Calu3 (cell line): Measurements from ENCODE around the gene EBF4. TPM values are rescaled to one million over a fixed set of nuclear protein-coding genes. Genes with fewer than 3 reads are reported as not detected.

ENCODE experiments used
- BruUV-seq: library from RNA; stranded (reverse); fragments of 400-500 nt; replicated peaks from 2 replicates; lab custom pipeline; 2021; lab: Mats Ljungman, UMichigan
- CTCF ChIA-PET: fragments of 300-600 bp; sonication (Branson Sonifier 250); formaldehyde crosslinking; loops from one replicate; lab custom pipeline; 2022; ENCODE audit warnings: antibody characterized with exemption; lab: Charles Lee
- DNase-seq: peaks from one replicate; pipeline ENCODE4 v3.0.0; 2022
- H3K27ac Mint-ChIP-seq: one replicate; pipeline ENCODE4 v1.8.0; 2022; ENCODE audit warnings: mixed read lengths; ENCODE audit not compliant: unreplicated experiment
- H3K27me3 Mint-ChIP-seq: one replicate; pipeline ENCODE4 v1.8.0; 2022; ENCODE audit warnings: mixed read lengths; ENCODE audit not compliant: unreplicated experiment
- H3K36me3 Mint-ChIP-seq: one replicate; pipeline ENCODE4 v1.8.0; 2022; ENCODE audit warnings: mild to moderate bottlenecking, moderate library complexity, mixed read lengths; ENCODE audit not compliant: insufficient read depth, unreplicated experiment
- H3K4me1 Mint-ChIP-seq: one replicate; pipeline ENCODE4 v1.8.0; 2022; ENCODE audit warnings: mild to moderate bottlenecking, low read depth, mixed read lengths; ENCODE audit not compliant: unreplicated experiment
- H3K4me3 Mint-ChIP-seq: one replicate; pipeline ENCODE4 v1.8.0; 2022; ENCODE audit warnings: mild to moderate bottlenecking, low read depth, moderate library complexity, mixed read lengths; ENCODE audit not compliant: unreplicated experiment
- H3K9me3 Mint-ChIP-seq: one replicate; pipeline ENCODE4 v1.8.0; 2022; ENCODE audit warnings: low read depth, mixed read lengths; ENCODE audit not compliant: unreplicated experiment
- CTCF ChIP-seq: fragments of 200-600 bp; IDR thresholded peaks from one replicate; pipeline ENCODE4 v1.8.0; 2022; ENCODE audit warnings: antibody characterized with exemption; ENCODE audit not compliant: unreplicated experiment
- intact Hi-C: fragments of 100-400 bp; cut with micrococcal nuclease; formaldehyde crosslinking; loops from one replicate; pipeline ENCODE4 v1.10.0; 2022; ENCODE audit not compliant: unreplicated experiment
- total RNA-seq: library from RNA; stranded (reverse); gene quantifications from 2 replicates; pipeline ENCODE4 v1.2.3, GENCODE V29; 2022

Gene EBF4
- total RNA-seq, 1 experiment from 2014 or later = 4.3 TPM

GRCh38 chr20:2799271-2799670 lies 106.7 kb downstream of the EBF4 start:
- CTCF ChIA-PET = no interaction called here
- peaks cover 99% of the 10 kb centered on the region for H3K27me3 Mint-ChIP-seq
- H3K27ac Mint-ChIP-seq = no peak overlapping the region
- BruUV-seq = no TSS peak
- H3K36me3 Mint-ChIP-seq = peaks cover 10% of the 10 kb centered on the region
- no peaks in the 10 kb centered on the region for H3K9me3 Mint-ChIP-seq
- no peak overlapping the region for H3K4me3 Mint-ChIP-seq
- no peak for DNase-seq
- peaks cover 20% of the 10 kb centered on the region for H3K4me1 Mint-ChIP-seq
- intact Hi-C loops = no loop called here
- no peak for TF ChIP-seq CTCF

- no peak for DNase-seq
- BruUV-seq = no TSS peak
- Mint-ChIP-seq H3K27me3 (peaks cover 99% of the 10 kb centered on the region), H3K36me3 (peaks cover 7% of the 10 kb centered on the region), H3K4me3 (peak overlapping the region; percentile 81), H3K4me1 (peaks cover 20% of the 10 kb centered on the region), H3K9me3 (no peaks in the 10 kb centered on the region), H3K27ac (no peak overlapping the region)
- CTCF ChIA-PET = no interaction called here
- intact Hi-C loops = no loop called here
- TF ChIP-seq CTCF = no peak
Observed at GRCh38 chr20:2799688-2800520, 107.3 kb downstream of the EBF4 start.

GRCh38 chr20:2800521-2801285 lies 108.1 kb downstream of the EBF4 start, which contains the start of gene CPXM1:
TSS of gene CPXM1 (minus strand) at chr20:2800627. CDS start at chr20:2800572, 55 bp downstream.
- TF ChIP-seq CTCF = no peak
- peaks cover 7% of the 10 kb centered on the region for H3K36me3 Mint-ChIP-seq
- DNase-seq = no peak
- CTCF ChIA-PET = interaction anchor here (0.6 kb wide), 1 partner anchor 25 kb away, joined by 3 read pairs; no protein-coding TSS in a partner anchor
- peaks cover 20% of the 10 kb centered on the region for H3K4me1 Mint-ChIP-seq
- BruUV-seq = no TSS peak
- peaks cover 100% of the 10 kb centered on the region for H3K27me3 Mint-ChIP-seq
- intact Hi-C loops = no loop called here
- H3K27ac Mint-ChIP-seq = no peak within 1 kb of the TSS
- no peaks in the 10 kb centered on the region for H3K9me3 Mint-ChIP-seq
- peak within 1 kb of the TSS; percentile 81 for H3K4me3 Mint-ChIP-seq

- no peaks in the 10 kb centered on the region for H3K9me3 Mint-ChIP-seq
- no peak for DNase-seq
- peaks cover 24% of the 10 kb centered on the region for H3K4me1 Mint-ChIP-seq
- BruUV-seq = no TSS peak
- CTCF ChIA-PET = interaction anchor here (0.6 kb wide), 1 partner anchor 25 kb away, joined by 3 read pairs; no protein-coding TSS in a partner anchor
- peaks cover 100% of the 10 kb centered on the region for H3K27me3 Mint-ChIP-seq
- H3K36me3 Mint-ChIP-seq = peaks cover 7% of the 10 kb centered on the region
- peak overlapping the region; percentile 81 for H3K4me3 Mint-ChIP-seq
- no peak for TF ChIP-seq CTCF
- H3K27ac Mint-ChIP-seq = no peak overlapping the region
- intact Hi-C loops = no loop called here
Observed at GRCh38 chr20:2801286-2801728, 108.7 kb downstream of the EBF4 start.
